GM21825 (cell line): Measurements from ENCODE around the gene PLOD1.
A peak's percentile ranks its signal among the peaks of the same experiment; 100 is the strongest.
"Not testable (repeated sequence)": the region's sequence is repeated elsewhere in the genome, so short reads cannot be mapped to it uniquely, and the experiment has no call there.

Source experiments
- ATAC-seq: cut with Tn5 transposase; IDR thresholded peaks from one replicate; pipeline ENCODE4 v1.9.1; 2021; ENCODE audit warnings: mild to moderate bottlenecking, moderate library complexity; ENCODE audit not compliant: unreplicated experiment

Gene PLOD1

DNA sequence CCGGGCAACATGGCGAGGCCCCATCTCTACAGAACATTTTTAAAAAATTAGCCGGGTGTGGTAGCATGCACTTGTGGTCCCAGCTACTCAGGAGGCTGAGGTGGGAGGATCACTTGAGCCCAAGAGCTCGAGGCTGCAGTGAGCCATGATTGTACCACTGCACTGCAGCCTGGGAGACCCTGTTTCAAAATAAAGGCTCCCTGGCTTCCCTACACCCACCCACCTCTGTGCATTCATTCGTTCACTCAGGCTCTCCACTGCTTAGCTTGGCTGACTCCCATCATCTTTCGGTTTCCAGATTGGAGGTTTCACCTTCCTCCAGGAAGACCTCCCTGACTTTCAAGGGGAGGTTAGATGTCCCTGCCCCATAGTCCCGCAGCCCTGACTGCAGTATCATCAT lies 22.5 kb upstream of the PLOD1 start:
- ATAC-seq = no peak

DNA sequence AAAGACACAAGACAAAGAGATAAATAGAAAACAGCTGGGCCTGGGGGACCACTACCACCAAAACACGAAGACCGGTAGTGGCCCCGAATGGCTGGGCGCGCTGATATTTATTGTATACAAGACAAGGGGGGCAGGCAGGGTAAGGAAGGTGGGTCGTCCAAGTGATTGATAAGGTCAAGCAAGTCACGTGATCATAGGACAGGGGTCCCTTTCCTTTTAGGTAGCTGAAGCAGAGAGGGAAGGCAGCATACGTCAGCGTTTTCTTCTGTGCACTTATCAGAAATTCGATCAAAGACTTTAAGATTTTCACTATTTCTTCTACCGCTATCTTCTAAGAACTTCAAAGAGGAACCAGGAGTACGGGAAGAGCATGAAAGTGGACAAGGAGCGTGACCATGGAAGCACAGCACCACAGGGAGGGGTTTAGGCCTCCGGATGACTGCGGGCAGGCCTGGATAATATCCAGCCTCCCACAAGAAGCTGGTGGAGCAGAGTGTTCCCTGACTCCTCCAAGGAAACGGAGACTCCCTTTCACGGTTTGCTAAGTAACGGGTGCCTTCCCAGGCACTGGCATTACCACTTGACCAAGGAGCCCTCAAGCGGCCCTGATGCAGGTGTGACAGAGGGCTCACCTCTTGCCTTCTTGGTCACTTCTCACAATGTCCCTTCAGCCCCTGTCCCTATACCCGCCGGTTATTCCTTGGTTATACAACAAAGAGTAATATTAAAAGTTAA lies 21.9 kb upstream of the PLOD1 start:
- ATAC-seq = not testable (repeated sequence)

DNA sequence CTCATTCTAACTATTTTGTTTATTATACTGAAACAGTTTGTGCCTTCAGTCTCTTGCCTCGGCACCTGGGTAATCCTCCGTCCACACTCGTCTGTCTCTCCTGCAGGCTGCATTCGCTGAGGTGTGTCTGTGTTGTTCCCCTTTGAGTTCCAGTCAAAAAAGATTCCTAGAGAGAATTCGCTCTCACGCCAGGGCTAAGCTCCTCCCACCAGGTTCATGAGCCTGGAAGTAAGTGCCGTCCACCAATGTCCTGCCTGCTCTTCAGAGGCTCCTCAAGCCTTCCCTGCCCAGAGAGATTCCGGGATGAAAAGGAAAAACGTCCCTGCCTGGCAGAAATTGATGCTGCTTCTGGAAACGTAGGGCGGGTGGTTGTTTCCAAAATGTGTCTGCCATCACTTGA lies 21.2 kb upstream of the PLOD1 start:
- no peak for ATAC-seq

DNA sequence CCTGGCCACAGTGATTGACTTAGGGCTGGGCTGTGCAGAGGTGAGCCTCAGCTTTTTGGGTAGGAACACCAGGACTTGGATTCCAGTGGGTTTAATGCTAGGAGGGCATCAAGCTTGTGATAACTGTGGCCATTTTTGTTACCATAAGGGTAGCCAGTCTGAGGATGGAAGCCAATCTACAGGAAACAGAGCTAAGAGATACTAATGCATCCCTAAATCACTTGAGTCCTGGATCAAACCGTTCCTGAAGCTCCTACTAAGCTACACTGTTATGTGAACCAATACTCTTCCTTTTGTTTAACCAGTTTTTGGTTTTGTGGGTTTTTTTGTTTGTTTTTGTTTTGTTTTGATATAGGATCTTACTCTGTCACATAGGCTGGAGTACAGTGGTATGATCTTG lies 20.5 kb upstream of the PLOD1 start:
- no peak for ATAC-seq

DNA sequence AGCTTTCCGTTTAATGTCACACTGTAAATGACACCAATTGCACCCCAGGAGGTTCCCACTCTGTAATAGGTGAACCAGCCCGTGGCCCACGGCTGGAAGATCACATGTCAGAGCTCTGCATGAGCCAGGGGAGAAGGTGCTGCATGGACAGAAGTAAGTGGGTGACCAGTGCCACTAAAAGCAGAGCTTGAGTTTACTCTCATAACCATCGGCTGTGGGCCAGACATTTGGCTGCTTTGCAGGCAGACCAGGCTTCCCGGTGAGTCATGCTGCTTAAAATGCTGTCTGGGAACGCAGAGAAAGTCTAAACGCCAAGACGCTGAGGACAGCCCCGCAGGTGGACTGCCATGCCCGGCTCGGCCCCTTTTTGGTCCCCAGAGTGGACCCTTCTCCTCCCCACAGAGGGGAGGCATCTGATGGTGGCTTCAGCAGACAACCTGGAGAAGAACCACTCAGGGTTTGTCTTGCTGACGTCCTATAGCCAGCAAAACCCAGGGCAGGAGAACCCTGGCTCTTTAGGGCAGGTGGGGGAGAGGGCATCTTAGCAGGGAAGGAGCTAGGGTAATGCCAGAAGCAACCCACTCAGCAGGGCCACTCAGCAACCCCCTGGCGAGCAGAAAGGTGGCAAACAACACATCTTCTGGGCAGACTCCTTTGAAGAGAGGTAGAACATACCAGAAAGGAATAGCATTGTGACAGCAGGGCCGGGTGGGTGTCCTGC lies 15.6 kb upstream of the PLOD1 start:
- no peak for ATAC-seq

DNA sequence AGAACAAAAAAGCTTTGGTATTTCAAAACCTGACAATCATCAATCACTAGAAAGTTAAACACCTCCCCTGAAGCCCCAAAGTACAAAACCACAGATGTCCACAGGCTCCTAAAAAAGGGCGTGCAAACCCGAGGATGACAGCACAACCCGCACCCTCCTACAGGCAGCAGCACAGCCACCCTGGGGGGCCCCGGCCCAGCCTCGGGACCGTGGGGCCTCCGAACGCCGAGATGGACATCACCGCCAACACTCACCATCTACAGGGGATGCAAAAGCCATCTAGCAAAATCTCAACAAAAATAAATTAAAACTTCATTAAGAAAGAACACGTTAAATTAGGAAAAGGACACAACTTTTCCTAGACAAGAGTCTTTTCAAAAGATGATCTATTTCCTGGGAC lies 14.9 kb upstream of the PLOD1 start:
- no peak for ATAC-seq

DNA sequence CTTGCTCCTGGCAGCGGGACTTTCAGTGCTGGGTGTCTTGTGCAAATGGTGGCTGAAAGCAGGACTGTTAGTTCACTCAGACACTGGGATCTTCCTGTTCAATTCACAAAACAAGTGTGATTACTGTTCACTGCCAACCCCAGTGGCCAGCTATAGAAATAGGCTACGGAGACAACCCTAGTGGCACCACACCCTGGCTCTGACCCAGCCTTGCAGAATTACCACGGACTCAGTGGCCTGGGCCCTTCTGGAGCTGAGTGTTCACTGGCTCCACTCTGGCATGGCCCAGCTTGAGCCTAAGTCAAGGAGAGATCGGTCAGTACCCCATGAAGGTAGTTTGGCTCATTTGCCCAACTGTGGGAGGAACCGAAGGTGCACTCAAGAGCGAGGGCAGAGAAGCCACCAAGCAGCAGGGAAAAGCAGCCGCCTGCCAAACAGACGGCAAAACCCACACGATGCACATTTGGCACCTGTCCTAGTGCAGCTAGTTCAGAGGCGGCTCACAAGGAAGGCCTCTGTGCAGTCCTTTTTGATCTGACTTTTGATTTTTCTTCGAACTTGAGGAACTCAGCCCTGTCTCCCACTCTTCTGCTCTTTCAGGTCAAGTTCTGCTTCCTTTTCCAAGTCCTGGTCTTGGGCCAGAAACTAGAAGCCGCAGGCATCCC lies 14.1 kb upstream of the PLOD1 start:
- no peak for ATAC-seq

DNA sequence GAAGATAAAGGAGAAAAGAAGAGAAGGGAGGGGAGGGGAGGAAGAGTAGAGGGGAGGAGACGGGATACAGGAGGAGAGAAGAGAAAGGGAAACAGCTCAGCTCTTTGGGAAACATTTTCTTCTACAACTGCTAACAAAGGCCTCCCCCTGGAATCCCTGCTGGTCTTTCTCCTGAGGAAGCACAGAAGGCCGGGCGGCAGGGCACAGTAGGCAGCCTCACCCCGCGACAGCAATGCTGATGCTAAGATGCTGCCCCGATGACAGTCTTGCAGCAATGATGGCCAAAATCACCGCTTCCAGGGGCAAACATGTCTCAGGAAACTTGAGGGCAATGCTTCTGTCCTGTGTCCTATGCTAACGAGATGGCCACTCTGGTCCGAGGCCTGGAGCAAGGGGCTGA lies 13.5 kb upstream of the PLOD1 start:
- no peak for ATAC-seq

DNA sequence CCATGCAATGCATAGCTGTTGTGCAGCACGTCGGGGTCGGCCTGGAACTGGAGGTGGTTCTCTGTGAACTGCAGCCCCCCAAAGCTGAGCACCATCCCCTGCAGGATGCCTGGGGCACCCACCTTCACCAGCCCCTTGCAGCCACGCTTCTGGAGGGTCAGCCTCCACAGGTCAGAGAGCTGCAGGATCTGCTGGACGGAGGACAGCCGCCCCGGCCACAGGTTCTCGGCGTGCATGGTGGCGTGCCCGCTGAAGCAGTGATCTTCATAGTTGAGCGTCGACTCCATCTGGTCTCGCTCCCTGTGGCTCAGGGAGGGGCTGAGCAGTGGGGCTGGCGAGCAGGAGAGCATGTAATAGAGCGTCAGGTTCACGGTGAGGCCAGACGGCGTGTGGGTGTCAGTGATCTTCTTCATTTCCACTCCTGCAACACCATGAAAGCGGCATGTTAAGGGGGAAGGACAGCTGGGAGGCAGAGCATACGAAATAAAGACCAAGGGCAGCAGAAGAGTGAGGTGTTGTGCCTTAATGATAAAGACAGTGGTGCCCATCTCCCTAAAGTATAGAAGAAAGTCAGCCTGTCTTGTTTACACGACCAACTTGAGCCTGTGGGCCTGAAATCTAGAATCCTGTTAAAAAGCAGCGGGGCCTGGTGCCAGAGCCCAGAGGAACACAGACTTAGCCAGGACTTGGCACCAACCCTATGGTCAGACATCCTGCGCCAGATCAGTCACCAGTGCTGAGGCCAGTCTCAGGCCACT lies 11.3 kb upstream of the PLOD1 start:
- ATAC-seq = no peak

DNA sequence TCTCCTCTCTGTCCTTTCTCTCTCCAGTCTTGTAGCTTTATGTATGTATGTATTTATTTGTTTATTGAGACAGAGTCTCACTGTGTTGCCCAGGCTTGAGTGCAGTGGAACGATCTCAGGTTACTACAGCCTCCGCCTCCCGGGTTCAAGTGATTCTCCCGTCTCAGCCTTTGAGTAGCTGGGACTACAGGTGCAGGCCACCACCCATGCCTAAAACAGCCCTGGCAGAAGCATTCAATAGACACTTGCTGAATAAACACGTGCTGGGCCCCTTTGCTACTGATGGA lies 10.7 kb upstream of the PLOD1 start:
- ATAC-seq = no peak

DNA sequence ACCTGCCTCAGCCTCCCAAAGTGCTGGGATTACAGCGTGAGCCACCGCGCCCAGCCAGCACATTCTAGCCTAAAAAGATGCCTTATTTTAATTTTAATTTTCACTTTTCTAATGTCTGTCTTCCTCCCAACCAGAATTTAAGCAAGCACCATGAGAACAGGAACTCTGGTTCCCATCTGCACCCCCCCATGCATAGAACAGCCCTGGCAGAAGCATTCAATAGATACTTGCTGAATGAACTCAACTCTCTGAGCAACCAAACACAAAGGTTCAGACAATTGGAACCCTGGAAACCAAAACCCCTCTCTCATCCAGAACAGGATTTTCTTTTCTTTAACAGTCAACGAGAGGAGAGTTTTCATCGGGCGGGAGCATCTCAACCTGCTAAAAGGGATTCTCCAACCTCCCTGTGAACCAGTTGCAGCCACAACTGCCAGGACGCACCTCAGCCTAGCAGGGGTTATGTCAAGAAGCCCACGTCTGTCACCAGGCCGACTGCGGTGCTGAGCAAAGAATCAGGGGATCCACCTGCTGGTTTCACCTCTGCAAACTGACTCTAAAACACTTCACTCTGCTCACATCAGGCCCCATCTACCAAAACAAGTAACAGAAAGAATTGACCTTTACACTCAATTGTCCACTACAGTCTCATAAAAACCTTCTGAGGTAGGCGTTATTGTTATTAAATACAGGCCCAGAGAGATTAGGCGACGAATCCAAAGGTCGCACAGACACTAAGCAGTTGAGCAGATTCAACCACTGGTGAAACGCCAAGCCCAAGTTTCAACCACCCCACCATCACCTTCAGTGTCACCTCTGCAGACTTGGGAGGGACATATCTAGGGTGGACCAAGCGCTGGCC lies 10.0 kb upstream of the PLOD1 start:
- no peak for ATAC-seq

DNA sequence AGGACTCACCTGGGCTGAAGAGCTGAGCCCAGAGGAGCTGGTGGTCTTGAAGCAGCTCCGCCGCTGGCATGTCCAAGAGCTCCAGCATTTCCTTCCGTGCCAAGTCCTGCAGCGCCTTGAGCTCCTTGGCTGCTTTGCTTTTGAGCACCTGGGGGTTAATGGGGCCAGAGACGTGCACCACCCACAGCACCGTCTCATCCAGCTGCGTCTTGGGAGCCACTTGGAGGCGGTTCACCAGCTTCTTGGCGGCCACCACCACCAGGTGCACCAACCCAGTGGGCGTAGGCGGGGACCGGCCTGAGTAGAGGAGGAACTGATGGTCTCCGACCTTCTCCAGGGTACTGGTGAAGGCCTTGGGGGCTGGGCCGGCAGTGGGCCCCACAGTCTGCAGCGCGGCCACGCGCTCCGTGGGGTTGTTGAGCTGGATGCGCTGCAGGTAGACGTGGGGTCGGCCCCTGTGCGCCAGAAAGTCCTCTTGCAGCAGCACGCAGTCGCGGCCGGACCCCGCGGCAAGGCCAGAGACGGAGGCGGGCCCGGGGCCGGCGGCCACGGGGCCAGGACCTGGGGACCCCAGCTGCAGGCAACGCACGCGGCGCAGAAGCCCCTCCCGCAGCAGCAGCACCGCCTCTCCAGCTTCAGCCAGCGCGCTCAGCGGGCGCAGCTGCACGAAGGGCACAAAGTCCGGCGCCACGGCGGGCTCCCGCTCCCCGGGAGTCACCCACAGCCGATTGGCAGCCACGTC lies 9.2 kb upstream of the PLOD1 start:
- ATAC-seq = peak; percentile 12

DNA sequence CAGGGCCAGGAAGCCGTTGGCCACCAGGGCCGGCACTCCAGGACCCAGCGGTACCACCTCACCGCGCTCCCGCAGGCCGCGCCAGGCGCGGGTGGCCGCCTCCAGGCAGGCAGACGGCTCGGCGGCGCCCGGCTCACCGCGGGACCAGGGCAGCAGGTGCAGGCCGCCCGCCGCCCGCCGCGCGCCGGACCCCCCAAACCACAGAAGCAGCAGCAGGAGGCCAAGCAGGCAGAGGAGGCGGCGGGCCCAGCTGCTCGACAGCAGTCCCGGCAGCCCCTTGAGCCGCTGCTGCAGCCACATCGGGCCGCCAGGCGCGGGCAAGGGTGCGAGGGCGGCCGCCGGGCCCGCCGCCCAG lies 8.6 kb upstream of the PLOD1 start:
- peak; percentile 20 for ATAC-seq

DNA sequence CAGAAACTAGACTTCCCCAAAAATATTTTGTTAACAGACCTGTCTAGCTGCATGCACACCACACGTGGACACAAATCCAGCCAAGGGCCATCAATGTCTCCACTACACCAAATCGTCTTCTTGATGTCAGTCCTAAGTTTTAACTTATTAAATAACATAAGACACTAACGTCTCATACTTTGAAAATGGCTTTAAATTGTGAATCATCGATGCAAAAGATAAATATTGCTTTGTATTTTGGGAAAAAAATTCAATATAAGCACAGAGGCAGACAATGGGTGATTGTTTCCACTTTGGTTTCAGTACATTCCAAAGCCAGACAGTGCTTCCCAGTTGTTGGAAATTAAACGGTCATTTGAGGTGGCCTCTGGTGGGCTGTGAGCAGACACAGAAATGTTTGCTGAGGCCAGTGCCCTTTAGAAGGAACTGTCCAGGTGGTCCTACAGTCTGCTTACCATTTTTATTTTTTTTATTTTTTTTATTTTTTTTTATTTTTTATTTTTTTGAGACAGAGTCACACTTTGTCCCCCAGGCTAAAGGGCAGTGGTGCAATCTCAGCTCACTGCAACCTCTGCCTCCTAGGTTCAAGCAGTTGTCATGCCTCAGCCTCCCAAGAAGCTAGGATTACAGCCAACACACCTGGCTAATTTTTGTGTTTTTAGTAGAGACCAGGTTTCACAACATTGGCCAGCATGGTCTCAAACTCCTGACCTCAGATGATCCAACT lies 6.5 kb upstream of the PLOD1 start:
- no peak for ATAC-seq

DNA sequence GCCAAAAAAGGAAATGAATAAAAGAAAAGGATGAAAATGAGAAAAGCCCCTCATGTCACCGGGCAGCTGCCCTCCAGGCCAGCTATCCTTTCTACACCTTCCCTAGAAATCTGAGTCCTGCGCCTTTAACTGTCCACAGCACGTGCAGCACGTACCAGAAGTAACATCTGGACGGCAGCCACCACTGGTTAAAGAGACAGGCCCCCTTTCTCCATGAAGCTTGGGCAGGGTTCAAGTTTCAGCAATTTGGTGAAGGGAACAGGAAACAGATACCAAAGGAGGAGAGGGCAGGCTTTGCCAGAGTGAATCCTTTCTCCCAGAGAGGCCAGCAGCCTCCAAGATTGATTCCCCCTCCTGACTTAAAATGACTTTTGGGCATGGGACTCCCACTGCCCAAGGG lies 4.7 kb upstream of the PLOD1 start:
- ATAC-seq = no peak

DNA sequence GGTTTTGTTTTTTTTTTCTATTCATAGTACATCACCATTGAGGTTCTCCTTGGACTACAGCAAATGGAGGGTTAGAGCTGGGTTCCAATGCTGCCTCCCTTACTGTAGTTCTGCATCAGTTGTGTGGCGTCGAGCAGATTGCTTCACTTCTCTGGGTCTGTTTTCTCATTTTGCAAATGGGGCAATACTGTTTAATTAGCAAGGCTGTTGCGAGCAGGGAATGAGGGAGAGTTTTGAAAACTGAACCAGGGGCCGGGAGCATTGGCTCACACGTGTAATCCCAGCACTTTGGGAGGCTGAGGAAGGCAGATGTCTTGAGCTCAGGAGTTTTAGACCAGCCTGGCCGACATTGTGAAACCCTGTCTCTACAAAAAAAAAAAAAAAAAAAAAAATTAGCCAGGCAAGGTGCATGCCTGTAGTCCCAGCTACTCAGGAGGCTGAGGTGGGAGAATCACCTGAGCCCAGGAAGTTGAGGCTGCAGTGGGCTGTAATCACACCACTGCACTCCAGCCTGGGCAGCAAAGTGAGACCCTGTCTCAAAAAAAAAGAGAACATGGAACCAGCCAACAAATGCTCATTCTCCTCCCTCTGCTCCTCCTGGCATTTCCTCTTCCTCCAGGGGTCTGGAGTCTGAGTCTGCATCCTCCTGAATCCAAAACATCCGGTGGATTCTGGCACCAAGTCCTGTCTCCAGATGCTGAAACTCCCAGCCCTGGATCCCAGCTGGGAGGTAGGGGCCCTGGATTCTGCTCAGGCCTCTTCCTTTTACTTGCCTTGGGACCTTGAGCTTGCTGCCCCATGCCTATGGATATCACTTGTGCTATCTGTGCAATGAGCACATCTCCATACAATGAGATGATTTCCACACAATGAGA lies 3.7 kb upstream of the PLOD1 start:
- ATAC-seq = no peak

DNA sequence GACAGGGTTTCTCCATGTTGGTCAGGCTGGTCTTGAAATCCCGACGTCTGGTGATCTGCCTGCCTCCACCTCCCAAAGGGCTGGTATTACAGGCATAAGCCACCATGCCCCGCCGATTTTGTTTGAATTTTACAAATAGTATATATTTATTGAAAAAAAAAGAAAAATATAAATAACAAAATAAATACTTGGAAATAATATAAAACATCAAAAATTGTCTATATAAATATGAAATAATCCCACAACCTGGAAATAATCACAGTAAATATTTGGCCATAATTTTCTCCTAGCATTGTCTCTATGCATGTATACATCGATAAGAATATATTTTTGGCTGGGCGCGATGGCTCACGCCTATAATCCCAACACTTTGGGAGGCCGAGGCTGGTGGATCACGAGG lies 2.7 kb upstream of the PLOD1 start:
- no peak for ATAC-seq

DNA sequence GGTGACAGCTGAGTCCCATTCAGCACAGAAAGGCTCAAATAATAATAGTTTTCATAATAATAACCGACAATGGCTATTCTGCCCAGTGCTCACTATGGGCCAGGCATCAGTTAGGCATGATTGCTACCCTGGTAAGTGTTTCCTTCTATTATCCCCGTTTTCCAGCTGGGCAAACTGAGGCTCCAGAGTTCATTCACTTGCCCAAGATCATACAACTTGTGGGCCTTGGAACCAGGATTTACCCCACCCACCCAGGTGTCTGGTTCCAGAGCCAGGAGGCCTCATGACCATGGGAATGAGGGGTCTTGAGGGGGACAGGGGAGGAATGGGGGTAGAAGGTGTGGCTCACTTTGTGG lies 518 bp downstream of the PLOD1 start:
- ATAC-seq = no peak

DNA sequence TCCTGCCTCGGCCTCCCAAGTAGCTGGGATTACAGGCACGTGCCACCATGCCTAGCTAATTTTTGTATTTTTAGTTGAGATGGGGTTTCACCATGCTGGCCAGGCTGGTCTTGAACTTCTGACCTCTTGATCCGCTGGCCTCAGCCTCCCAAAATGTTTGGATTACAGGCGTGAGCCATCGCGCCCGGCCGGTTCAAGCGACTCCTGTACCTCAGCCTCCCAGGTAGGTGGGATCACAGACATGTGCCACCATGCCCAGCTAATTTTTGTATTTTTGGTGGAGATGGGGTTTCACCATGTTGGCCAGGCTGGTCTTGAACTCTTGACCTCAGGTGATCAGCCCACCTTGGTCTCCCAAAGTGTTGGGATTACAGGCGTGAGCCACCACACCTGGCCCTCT lies 1.2 kb downstream of the PLOD1 start:
- ATAC-seq = not testable (repeated sequence)
